NB4 (cell line): ENCODE results near the gene GP2.

Experiments used
- POLR2A ChIP-seq: IDR thresholded peaks from 2 replicates; pipeline ENCODE4 v1.6.1; 2011; ENCODE audit warnings: mild to moderate bottlenecking; ENCODE audit not compliant: insufficient read length; ENCODE audit errors: extremely low read depth
- TF ChIP-seq, protein P1 (sequence below): IDR thresholded peaks from one replicate; pipeline ENCODE4 v1.5.1; 2012; ENCODE audit warnings: low read depth, low read length

DNA sequence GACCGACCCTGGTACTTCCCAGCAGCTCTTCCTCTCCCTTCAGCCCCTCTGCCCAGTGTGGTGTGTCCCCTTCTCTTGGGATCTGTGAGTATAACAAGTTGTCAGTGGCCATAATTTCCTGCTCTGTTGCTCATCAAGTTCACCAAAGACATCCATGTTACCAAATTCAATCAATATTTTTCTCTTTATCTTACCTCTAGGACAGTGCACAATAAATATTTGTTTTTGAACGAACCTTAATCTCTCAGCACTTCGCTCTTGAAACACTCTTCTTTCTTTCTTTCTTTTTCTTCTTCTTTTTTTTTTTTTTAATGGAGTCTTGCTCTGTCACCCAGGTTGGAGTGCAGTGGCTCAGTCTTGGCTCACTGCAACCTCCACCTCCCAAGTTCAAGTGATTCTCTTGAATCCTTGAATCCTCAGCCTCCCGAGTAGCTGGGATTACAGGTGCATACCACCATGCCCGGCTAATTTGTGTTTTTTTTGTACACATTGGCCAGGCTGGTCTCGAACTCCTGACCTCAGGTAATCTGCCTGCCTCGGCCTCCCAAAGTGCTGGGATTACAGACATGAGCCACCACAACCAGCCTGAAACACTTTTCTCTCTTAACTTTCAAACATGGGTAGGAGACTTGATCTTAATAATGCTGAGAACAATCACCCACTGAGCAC, 27.9 kb upstream of the GP2 start:
- TF ChIP-seq, protein P1, sequence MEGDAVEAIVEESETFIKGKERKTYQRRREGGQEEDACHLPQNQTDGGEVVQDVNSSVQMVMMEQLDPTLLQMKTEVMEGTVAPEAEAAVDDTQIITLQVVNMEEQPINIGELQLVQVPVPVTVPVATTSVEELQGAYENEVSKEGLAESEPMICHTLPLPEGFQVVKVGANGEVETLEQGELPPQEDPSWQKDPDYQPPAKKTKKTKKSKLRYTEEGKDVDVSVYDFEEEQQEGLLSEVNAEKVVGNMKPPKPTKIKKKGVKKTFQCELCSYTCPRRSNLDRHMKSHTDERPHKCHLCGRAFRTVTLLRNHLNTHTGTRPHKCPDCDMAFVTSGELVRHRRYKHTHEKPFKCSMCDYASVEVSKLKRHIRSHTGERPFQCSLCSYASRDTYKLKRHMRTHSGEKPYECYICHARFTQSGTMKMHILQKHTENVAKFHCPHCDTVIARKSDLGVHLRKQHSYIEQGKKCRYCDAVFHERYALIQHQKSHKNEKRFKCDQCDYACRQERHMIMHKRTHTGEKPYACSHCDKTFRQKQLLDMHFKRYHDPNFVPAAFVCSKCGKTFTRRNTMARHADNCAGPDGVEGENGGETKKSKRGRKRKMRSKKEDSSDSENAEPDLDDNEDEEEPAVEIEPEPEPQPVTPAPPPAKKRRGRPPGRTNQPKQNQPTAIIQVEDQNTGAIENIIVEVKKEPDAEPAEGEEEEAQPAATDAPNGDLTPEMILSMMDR = no peak
- no peak for TF ChIP-seq POLR2A
